ENCODE data around the gene KLKB1.
"Not testable (repeated sequence)": the region's sequence is repeated elsewhere in the genome, so short reads cannot be mapped to it uniquely, and the experiment has no call there.

The KLKB1 gene

GRCh38 chr4:186265683-186266652, 38.7 kb downstream of the KLKB1 start, which contains the start of gene F11:
F11 (plus strand) TSS chr4:186266189; CDS start chr4:186267137, 948 bp downstream.
- Mint-ChIP-seq H3K4me1 (no peaks in the 10 kb centered on the region), H3K27ac (no peak within 1 kb of the TSS), H3K27me3 (peaks cover 13% of the 10 kb centered on the region)

GRCh38 chr4:186266729-186267456, 39.6 kb downstream of the KLKB1 start:
- DNase-seq: no peak
- no peaks in the 10 kb centered on the region for H3K9me3 Mint-ChIP-seq
- H3K4me3 Mint-ChIP-seq: no peak overlapping the region
- H3K36me3 Mint-ChIP-seq: no peaks in the 10 kb centered on the region
- no peak overlapping the region for H3K27ac Mint-ChIP-seq
- peaks cover 13% of the 10 kb centered on the region for H3K27me3 Mint-ChIP-seq
- H3K4me1 Mint-ChIP-seq: no peaks in the 10 kb centered on the region
- CTCF ChIA-PET: no interaction called here

More at GRCh38 chr4:186265683-186266652, 38.7 kb downstream of the KLKB1 start, which contains the start of gene F11:
- Mint-ChIP-seq H3K36me3 (no peaks in the 10 kb centered on the region), H3K9me3 (no peaks in the 10 kb centered on the region), H3K4me3 (no peak within 1 kb of the TSS)
- CTCF ChIA-PET: no interaction called here
- no peak for DNase-seq

DNA sequence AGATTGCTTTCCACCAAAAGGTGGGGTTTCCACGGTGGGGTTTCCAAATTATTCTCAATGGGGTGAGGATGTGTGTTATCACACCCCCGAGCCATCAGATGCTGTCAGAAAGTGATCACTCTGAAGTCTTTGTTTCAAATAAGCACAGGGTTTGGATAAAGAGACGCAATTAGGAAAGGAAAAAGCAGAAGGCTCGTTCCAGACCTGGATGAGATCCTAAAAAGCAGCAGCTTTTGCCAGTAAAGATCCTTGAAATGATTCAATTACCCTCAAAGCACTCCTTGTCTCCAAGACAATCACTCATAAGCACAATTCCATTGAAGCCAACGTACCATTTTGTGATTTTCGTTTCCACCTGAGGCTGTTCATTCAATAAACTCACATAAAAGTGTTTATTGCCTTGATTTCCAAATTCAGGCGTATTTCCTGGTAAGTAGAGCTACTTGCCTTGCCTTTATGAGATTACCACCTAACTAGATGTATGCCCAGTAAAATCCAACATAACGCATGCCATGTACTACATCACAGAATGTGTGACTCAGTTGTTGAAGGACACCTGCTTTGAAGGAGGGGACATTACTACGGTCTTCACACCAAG, 43.9 kb downstream of the KLKB1 start:
- DNase-seq: no peak
- Mint-ChIP-seq H3K4me3 (no peak overlapping the region), H3K4me1 (no peaks in the 10 kb centered on the region), H3K9me3 (no peaks in the 10 kb centered on the region), H3K27me3 (peaks cover 5% of the 10 kb centered on the region), H3K36me3 (no peaks in the 10 kb centered on the region), H3K27ac (no peak overlapping the region)
- CTCF ChIA-PET: no interaction called here

DNA sequence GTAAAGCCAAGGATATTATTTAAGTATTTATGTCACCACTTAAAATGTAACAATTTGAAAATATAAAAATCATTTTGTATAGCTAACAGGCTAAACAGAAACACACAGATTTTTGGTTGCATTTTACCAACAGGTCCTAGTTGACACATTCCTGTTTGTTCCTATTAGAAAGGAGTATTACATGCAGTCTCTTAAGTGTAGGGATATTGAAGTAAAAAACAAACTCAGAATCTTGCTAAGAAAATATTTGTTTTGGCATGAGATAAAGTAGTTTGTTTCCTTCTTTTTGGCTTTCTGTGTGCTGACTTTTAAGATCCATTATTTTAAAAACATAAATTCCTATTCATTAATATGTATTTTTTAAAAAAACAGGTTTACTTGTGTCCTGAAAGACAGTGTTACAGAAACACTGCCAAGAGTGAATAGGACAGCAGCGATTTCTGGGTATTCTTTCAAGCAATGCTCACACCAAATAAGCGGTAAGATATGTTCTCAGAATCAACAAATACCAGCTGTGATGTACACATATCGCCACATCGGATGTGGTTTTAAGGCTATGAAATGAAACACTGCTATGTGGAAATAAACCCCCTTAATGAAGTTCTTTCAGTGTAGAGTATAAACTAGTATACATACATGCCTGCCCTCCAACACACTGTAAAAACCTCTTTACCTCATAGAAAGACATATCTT, 45.5 kb downstream of the KLKB1 start:
- no peak for DNase-seq
- no peak overlapping the region for H3K4me3 Mint-ChIP-seq
- H3K9me3 Mint-ChIP-seq: no peaks in the 10 kb centered on the region
- no peaks in the 10 kb centered on the region for H3K4me1 Mint-ChIP-seq
- no peaks in the 10 kb centered on the region for H3K36me3 Mint-ChIP-seq
- H3K27me3 Mint-ChIP-seq: no peaks in the 10 kb centered on the region
- H3K27ac Mint-ChIP-seq: no peak overlapping the region
- CTCF ChIA-PET: no interaction called here

GRCh38 chr4:186273392-186273789, 46.1 kb downstream of the KLKB1 start:
- H3K27me3 Mint-ChIP-seq, H3K36me3 Mint-ChIP-seq, DNase-seq: not testable (repeated sequence)

DNA sequence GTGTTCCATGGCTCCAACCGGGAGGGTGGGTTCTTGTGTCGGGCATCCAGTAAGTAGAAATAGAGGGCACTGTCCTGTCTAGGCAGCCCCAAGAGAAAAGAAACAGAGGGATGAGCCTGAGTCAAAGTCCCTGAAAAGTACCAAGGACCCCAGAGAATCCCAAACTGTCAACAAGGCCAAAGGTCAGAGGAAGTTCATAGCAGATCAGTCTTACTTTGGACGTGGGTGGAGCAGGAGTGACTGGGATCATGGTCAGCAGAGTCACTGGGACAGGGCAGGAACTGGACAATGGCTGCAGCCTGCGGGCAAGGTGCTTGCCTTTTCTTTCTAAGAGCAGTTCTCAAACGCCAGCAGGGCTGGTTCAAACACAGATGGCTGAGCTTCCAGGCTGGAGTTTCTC, 56.0 kb downstream of the KLKB1 start:
- Mint-ChIP-seq H3K36me3 (no peaks in the 10 kb centered on the region), H3K27me3 (no peaks in the 10 kb centered on the region), H3K9me3 (no peaks in the 10 kb centered on the region), H3K27ac (no peak overlapping the region), H3K4me1 (no peaks in the 10 kb centered on the region), H3K4me3 (no peak overlapping the region)
- CTCF ChIA-PET: no interaction called here
- no peak for DNase-seq

More at GRCh38 chr4:186273392-186273789, 46.1 kb downstream of the KLKB1 start:
- H3K9me3 Mint-ChIP-seq, H3K4me3 Mint-ChIP-seq, H3K4me1 Mint-ChIP-seq, H3K27ac Mint-ChIP-seq, CTCF ChIA-PET: not testable (repeated sequence)

DNA sequence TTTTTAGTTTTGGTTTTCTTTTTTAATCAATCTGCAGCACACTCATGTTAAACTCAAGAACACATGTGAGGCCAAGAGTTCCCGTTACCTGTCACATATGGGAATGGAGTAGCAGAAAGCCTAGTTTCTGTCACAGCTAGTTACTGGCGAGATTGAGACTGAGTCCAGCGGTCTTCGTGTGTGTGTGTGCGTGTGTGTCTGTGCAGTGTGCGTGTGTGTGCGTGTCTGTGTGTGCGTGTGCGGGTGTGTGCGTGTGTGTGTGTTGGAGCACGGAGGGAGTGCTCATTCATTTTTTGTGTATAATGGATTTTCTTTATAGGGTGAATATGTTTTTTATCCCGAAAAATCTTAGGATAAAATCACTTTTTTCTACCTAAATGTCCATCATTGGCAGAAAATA, 57.8 kb downstream of the KLKB1 start:
- Mint-ChIP-seq H3K9me3 (no peaks in the 10 kb centered on the region), H3K36me3 (no peaks in the 10 kb centered on the region), H3K4me3 (no peak overlapping the region), H3K27me3 (no peaks in the 10 kb centered on the region), H3K27ac (no peak overlapping the region), H3K4me1 (no peaks in the 10 kb centered on the region)
- DNase-seq: no peak
- CTCF ChIA-PET: no interaction called here

- CTCF ChIA-PET: no interaction called here
- no peak overlapping the region for H3K27ac Mint-ChIP-seq
- no peaks in the 10 kb centered on the region for H3K27me3 Mint-ChIP-seq
- no peaks in the 10 kb centered on the region for H3K9me3 Mint-ChIP-seq
- H3K36me3 Mint-ChIP-seq: no peaks in the 10 kb centered on the region
- H3K4me1 Mint-ChIP-seq: no peaks in the 10 kb centered on the region
- DNase-seq: no peak
- no peak overlapping the region for H3K4me3 Mint-ChIP-seq
Observed at GRCh38 chr4:186286581-186286980, 59.3 kb downstream of the KLKB1 start.

DNA sequence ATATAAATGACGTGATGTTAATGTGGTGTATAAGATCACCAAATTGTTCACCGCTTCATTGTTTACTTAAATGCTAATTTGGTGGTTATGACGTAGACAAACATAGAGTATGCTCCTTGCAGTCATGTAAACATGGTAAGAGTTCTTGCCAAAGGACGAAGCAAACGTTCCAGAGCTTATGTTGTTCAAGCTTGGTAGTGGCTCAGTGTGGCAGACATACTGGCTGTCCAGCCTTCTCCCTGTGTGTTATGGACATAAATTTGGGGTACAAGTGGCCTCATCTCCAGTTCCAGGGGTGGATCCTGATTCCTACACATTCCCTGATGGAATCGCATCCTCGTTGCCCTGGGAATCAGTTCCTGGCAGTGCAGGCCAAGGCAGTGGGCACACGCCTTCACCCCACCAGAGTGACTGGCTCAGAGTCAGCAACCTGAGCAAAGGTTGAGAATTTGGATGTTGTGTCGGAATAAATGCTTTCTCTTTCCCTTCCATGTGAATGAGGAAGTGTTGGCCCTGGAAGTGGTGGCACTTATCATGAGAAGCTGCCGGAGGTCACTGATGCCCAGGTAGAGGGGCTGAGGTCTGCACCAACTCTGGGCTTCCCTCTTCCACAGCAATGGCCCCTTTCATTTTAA, 64.1 kb downstream of the KLKB1 start:
- no peaks in the 10 kb centered on the region for H3K27me3 Mint-ChIP-seq
- H3K36me3 Mint-ChIP-seq: no peaks in the 10 kb centered on the region
- DNase-seq: no peak
- no peak overlapping the region for H3K27ac Mint-ChIP-seq
- no peaks in the 10 kb centered on the region for H3K9me3 Mint-ChIP-seq
- CTCF ChIA-PET: no interaction called here
- H3K4me3 Mint-ChIP-seq: no peak overlapping the region
- no peaks in the 10 kb centered on the region for H3K4me1 Mint-ChIP-seq

- no peaks in the 10 kb centered on the region for H3K9me3 Mint-ChIP-seq
- no peak overlapping the region for H3K27ac Mint-ChIP-seq
- H3K4me1 Mint-ChIP-seq: no peaks in the 10 kb centered on the region
- H3K27me3 Mint-ChIP-seq: peaks cover 17% of the 10 kb centered on the region
- no peak for DNase-seq
- H3K4me3 Mint-ChIP-seq: no peak overlapping the region
- CTCF ChIA-PET: no interaction called here
- no peaks in the 10 kb centered on the region for H3K36me3 Mint-ChIP-seq
Observed at GRCh38 chr4:186294160-186294559, 66.9 kb downstream of the KLKB1 start.

DNA sequence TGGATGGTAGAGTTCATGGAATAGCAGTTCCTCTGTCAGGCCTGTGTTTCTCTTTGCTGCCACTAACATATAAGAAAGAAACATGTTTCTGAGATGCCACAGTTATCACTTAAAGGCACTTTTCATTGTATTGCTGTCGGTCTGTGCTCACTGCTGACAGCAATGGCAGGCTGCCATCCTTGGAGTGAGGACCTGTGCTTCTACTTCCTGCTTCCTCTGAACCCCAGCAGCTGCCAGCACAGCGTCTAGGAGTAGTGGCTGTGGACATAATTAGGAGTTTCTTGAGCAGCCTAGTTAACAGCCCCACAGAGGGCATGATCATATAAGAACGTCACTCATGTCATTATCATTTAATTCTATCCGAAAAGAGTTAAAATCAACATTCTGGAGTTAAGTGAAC, 69.2 kb downstream of the KLKB1 start:
- DNase-seq: no peak
- H3K4me1 Mint-ChIP-seq: no peaks in the 10 kb centered on the region
- peak overlapping the region; percentile 24 for H3K27ac Mint-ChIP-seq
- peaks cover 29% of the 10 kb centered on the region for H3K27me3 Mint-ChIP-seq
- no peaks in the 10 kb centered on the region for H3K9me3 Mint-ChIP-seq
- no peak overlapping the region for H3K4me3 Mint-ChIP-seq
- CTCF ChIA-PET: interaction anchor here (1.3 kb wide), 1 partner anchor 291 kb away, joined by 6 read pairs; no protein-coding TSS in a partner anchor
- H3K36me3 Mint-ChIP-seq: no peaks in the 10 kb centered on the region

DNA sequence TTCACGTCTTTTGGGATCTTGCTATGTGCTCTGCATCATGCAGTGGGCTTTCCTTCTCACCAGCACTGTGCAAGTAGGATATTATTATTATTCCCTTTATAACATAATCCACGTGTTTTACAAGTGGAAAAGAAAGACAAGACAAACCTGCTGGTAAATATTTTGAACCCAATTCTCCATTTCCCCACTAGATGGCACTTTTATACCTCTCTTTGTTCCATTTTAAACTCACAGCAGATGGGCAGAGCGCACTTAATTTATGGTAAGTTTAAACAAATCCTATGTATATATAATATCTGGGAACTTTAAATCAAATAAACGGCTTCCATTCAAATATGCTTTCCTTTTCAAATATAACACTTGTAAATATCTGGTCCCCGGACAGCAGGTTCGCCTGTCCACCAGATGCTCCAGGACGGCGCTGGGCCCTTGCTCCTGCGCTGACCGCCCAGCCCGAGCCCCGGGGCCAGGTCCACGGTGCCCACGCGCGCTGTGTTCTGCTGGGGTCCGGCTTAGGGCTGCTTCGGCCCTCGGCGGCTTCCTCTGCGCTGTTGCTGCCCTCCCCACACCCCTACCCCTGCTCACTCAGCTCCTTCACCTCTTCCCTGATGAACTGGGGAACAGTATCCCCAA, 69.8 kb downstream of the KLKB1 start:
- Mint-ChIP-seq H3K9me3 (no peaks in the 10 kb centered on the region), H3K36me3 (no peaks in the 10 kb centered on the region), H3K27ac (no peak overlapping the region), H3K4me3 (no peak overlapping the region), H3K4me1 (no peaks in the 10 kb centered on the region), H3K27me3 (peaks cover 29% of the 10 kb centered on the region)
- no peak for DNase-seq
- CTCF ChIA-PET: interaction anchor here (1.3 kb wide), 1 partner anchor 290 kb away, joined by 6 read pairs; no protein-coding TSS in a partner anchor

- no peaks in the 10 kb centered on the region for H3K36me3 Mint-ChIP-seq
- no peaks in the 10 kb centered on the region for H3K9me3 Mint-ChIP-seq
Observed at GRCh38 chr4:186298031-186298647, 70.8 kb downstream of the KLKB1 start.

More at GRCh38 chr4:186298031-186298647, 70.8 kb downstream of the KLKB1 start:
- no peak overlapping the region for H3K4me3 Mint-ChIP-seq
- CTCF ChIA-PET: interaction anchor here (1.7 kb wide), 1 partner anchor 289 kb away, joined by 7 read pairs; no protein-coding TSS in a partner anchor
- no peak overlapping the region for H3K27ac Mint-ChIP-seq
- no peak for DNase-seq
- H3K27me3 Mint-ChIP-seq: peaks cover 29% of the 10 kb centered on the region
- H3K4me1 Mint-ChIP-seq: no peaks in the 10 kb centered on the region
